ENCODE results near the gene NDEL1. TPM values are rescaled to one million over a fixed set of nuclear protein-coding genes. Genes with fewer than 3 reads are reported as not detected.

The NDEL1 gene
- total and polyA plus RNA-seq, 9 of the 15 experiments (the other 6 are each of a cell fraction or from before 2014, with no cell fraction given): 0.86 to 30.5 (median 22.7) TPM

DNA sequence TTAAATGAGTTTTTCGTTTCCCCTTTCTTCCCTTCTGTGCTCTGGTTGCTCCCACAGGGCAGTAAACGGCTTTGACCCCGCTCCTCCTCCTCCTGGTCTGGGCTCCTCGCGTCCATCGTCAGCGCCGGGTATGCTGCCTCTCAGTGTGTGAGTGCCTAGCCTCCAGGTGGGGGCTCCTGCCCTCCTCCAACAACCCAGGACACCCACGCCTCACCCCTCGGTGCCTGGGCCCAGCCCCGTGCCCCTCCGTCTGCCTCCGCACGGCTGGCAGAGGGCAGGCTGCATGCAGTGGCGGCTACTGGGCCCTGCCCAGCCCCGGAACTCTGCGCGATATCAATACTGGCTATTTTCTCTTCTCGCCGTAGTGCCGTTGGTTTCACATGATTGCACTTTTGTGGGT is 31.2 kb downstream of the NDEL1 start:
- H4K20me1 ChIP-seq (replicated peaks; ENCODE audit: control insufficient read depth, insufficient read depth, low read length): no peaks in the 10 kb centered on the region
- no peak for ATAC-seq

More for the DNA sequence above, 31.2 kb downstream of the NDEL1 start:
- H3K4me3 ChIP-seq: no peak overlapping the region
- TF ChIP-seq MTA1 (IDR thresholded peaks at IDR 0.05; ENCODE audit: borderline replicate concordance) (no peak), TCF7L2 (IDR thresholded peaks at IDR 0.05; ENCODE audit: low read depth, low read length) (no peak), RREB1 (CRISPR knock-in tag; IDR thresholded peaks at IDR 0.05) (no peak), SREBF2 (CRISPR knock-in tag; IDR thresholded peaks at IDR 0.05) (no peak), ZNF212 (CRISPR knock-in tag; IDR thresholded peaks at IDR 0.05) (no peak), ZNF586 (CRISPR knock-in tag; conservative IDR thresholded peaks at IDR 0.05) (no peak), SIX5 (IDR thresholded peaks at IDR 0.05; ENCODE audit: borderline replicate concordance in 1 of 2, insufficient read depth in 1 of 2, low read depth in 1 of 2, low read length in 2 of 2) (no peak), ZFP36 (IDR thresholded peaks at IDR 0.05; ENCODE audit: low read depth, low read length, partially characterized antibody) (no peak), VEZF1 (CRISPR knock-in tag; IDR thresholded peaks at IDR 0.05) (no peak)
- H3K36me3 ChIP-seq (ENCODE audit: control insufficient read depth, insufficient read depth, low read length): peaks cover 53% of the 10 kb centered on the region; the same call in 2 of the 3 replicates
- H3K79me2 ChIP-seq (ENCODE audit: control insufficient read depth, insufficient read depth, low read length): no peaks in the 10 kb centered on the region
- H3K9me1 ChIP-seq (ENCODE audit: control insufficient read depth, insufficient read depth, low read length): no peaks in the 10 kb centered on the region
- FAIRE-seq (no peak), DNase-seq (ENCODE audit: extremely low read depth in 1 of 4, low spot score in 3 of 4) (no peak)
- no TSS peak for BruUV-seq (replicated peaks)
- no peak overlapping the region; a peak in 1 of 4 replicates for H3K9ac ChIP-seq (ENCODE audit: insufficient read depth in 1 of 2, low read depth in 2 of 2, low read length in 2 of 2)
- H3K4me1 ChIP-seq (replicated peaks in 1 of 2; ENCODE audit: control insufficient read depth in 2 of 2, insufficient read depth in 2 of 2, low read length in 2 of 2): peaks cover 0 to 3% of the 10 kb centered on the region in 2 experiments; a peak in 2 of 5 replicates
- H3K27ac ChIP-seq (ENCODE audit: extremely low read depth, low read depth, low read length): no peak overlapping the region
- H3K9me3 ChIP-seq (replicated peaks; ENCODE audit: control insufficient read depth, insufficient read depth, low read depth, low read length): no peaks in the 10 kb centered on the region
- H3K4me2 ChIP-seq (ENCODE audit: insufficient read depth, low read length): no peak overlapping the region
- 93% methylated on average over 6 of the region's 21 CpGs for WGBS (ENCODE audit: insufficient coverage, low coverage, missing lambda C conversion rate)
- ChIA-PET CTCF (ENCODE audit: low intra/inter-chr PET ratio) (no interaction called here), POLR2A (no interaction called here)
- no peak overlapping the region for H2AFZ ChIP-seq (ENCODE audit: low read depth, low read length)
- in situ Hi-C loops (cut with MboI) (no loop called here), intact Hi-C loops (cut with micrococcal nuclease) (no loop called here)
- H3K27me3 ChIP-seq (ENCODE audit: control insufficient read depth in 2 of 2, insufficient read depth in 2 of 2, low read length in 2 of 2): no peaks in the 10 kb centered on the region

Measured in K562 (cell line).